A549 (cell line): ENCODE data around the gene PCDHGA5.

Source experiments
- BHLHE40 ChIP-seq: IDR thresholded peaks from 2 replicates; pipeline ENCODE4 v1.6.1; 2012; ENCODE audit warnings: low read depth, low read length, inconsistent platforms
- CTCF ChIP-seq: fragments of >200 bp; sonication (Bioruptor Twin); formaldehyde crosslinking; IDR thresholded peaks from 3 replicates; pipeline ENCODE4 v1.5.1; 2016
- EP300 ChIP-seq, 2 experiments: fragments of >200 bp; sonication (Bioruptor Twin); formaldehyde crosslinking; IDR thresholded peaks; 2 replicates in 1 of 2; 3 replicates in 1 of 2; pipeline ENCODE4 v1.6.1; 2016 to 2017
- FOSL2 ChIP-seq, 2 experiments: fragments of 450-650 bp in 1 of 2; fragments of >200 bp in 1 of 2; sonication (Bioruptor Twin) in 1 of 2; formaldehyde crosslinking; IDR thresholded peaks; 2 replicates each; pipeline versions ENCODE4 v1.5.0 to v1.6.1; 2016 to 2020; ENCODE audit warnings: mild to moderate bottlenecking in 1 of 2, moderate library complexity in 1 of 2
- KDM1A ChIP-seq: fragments of 200-600 bp; sonication (generic); IDR thresholded peaks from 2 replicates; pipeline ENCODE4 v1.6.1; 2016; ENCODE audit warnings: low read depth, mild to moderate bottlenecking
- MAX ChIP-seq: IDR thresholded peaks from 2 replicates; pipeline ENCODE4 v1.6.1; 2012
- MYC ChIP-seq: IDR thresholded peaks from 2 replicates; pipeline ENCODE4 v1.6.1; 2012; ENCODE audit warnings: mild to moderate bottlenecking, inconsistent platforms, low read length, improper control_type of control experiment, borderline replicate concordance
- NPAS2 ChIP-seq: fragments of 250-450 bp; sonication (Bioruptor Pico); IDR thresholded peaks from 2 replicates; pipeline ENCODE4 v1.8.0; 2022; ENCODE audit warnings: mild to moderate bottlenecking, moderate library complexity, borderline replicate concordance
- PBX3 ChIP-seq: IDR thresholded peaks from 2 replicates; pipeline ENCODE4 v1.6.1; 2012
- POLR2A ChIP-seq: IDR thresholded peaks from 2 replicates; pipeline ENCODE4 v1.6.1; 2012; ENCODE audit warnings: mild to moderate bottlenecking, low read length
- RCOR1 ChIP-seq: fragments of 150-350 bp; IDR thresholded peaks from 2 replicates; pipeline ENCODE4 v1.6.1; 2014; ENCODE audit warnings: antibody characterized with exemption, low read length, low read depth
- REST ChIP-seq: fragments of 200-600 bp; sonication (generic); IDR thresholded peaks from 2 replicates; pipeline ENCODE4 v1.6.1; 2016; ENCODE audit warnings: antibody characterized with exemption, mild to moderate bottlenecking, moderate library complexity
- RFX5 ChIP-seq: fragments of 450-650 bp; IDR thresholded peaks from 2 replicates; pipeline ENCODE4 v1.7.1; 2014; ENCODE audit warnings: antibody characterized with exemption, mild to moderate bottlenecking, moderate library complexity
- TP53 ChIP-seq: fragments of 250-450 bp; sonication (Bioruptor Pico); IDR thresholded peaks from 2 replicates; pipeline ENCODE4 v1.5.0; 2021; ENCODE audit warnings: mild to moderate bottlenecking, moderate library complexity

- TF ChIP-seq CTCF (no peak), MYC (no peak), PBX3 (no peak), MAX (no peak), RFX5 (no peak), POLR2A (no peak), FOSL2 (IDR thresholded peaks at IDR 0.05) (no peak), FOSL2 (CRISPR knock-in tag; IDR thresholded peaks at IDR 0.05) (no peak), REST (no peak), NPAS2 (no peak), RCOR1 (no peak), KDM1A (no peak), BHLHE40 (no peak), EP300 (IDR thresholded peaks at IDR 0.05) (no peak), TP53 (CRISPR knock-in tag) (no peak)
Observed at GRCh38 chr5:141393267-141393666, 29.3 kb downstream of the PCDHGA5 start.
